ENCODE data around the gene RASD2.

RASD2 gene

GRCh38 chr22:35587896-35588295 lies 47.3 kb downstream of the RASD2 start:
- no peak for DNase-seq

- peak; percentile 79 for DNase-seq
Observed at GRCh38 chr22:35589071-35589755, 48.6 kb downstream of the RASD2 start.

- no peak for DNase-seq
Observed at GRCh38 chr22:35589756-35590093, 49.1 kb downstream of the RASD2 start.

- no peak for DNase-seq
Observed at GRCh38 chr22:35590634-35591295, 50.1 kb downstream of the RASD2 start.

- DNase-seq, result no peak
Observed at GRCh38 chr22:35591714-35592417, 51.2 kb downstream of the RASD2 start.

- DNase-seq, result no peak
Observed at GRCh38 chr22:35592418-35592967, 51.9 kb downstream of the RASD2 start.

- no peak for DNase-seq
Observed at GRCh38 chr22:35593071-35593890, 52.6 kb downstream of the RASD2 start.

- no peak for DNase-seq
Observed at GRCh38 chr22:35593891-35594470, 53.4 kb downstream of the RASD2 start.

- no peak for DNase-seq
Observed at GRCh38 chr22:35594686-35595085, 54.1 kb downstream of the RASD2 start.

GRCh38 chr22:35596821-35597220 lies 56.2 kb downstream of the RASD2 start:
- DNase-seq, result no peak

GRCh38 chr22:35597692-35598395 lies 57.2 kb downstream of the RASD2 start:
- no peak for DNase-seq

- DNase-seq, result no peak
Observed at GRCh38 chr22:35598396-35598710, 57.7 kb downstream of the RASD2 start.

- no peak for DNase-seq
Observed at GRCh38 chr22:35599364-35599763, 58.7 kb downstream of the RASD2 start.

GRCh38 chr22:35600476-35600875 lies 59.8 kb downstream of the RASD2 start:
- no peak for DNase-seq

GRCh38 chr22:35601013-35601580 lies 60.5 kb downstream of the RASD2 start:
- DNase-seq, result no peak

GRCh38 chr22:35601743-35602615 lies 61.3 kb downstream of the RASD2 start:
- peak; percentile 65 for DNase-seq

All from fibroblast of skin of right quadriceps (primary cell).